RWPE2 (cell line): ENCODE results near the gene PXMP2.

Experiments
- ATAC-seq: fragments of 200-7000 bp; cut with Tn5 transposase; 3 replicates; pipeline ENCODE4 v1.9.1; 2021; ENCODE audit warnings: low read depth
- DNase-seq: peaks from one replicate; pipeline ENCODE4 v3.0.0-alpha.2; 2020; ENCODE audit warnings: low spot score
- H3K27ac ChIP-seq: fragments of 450-650 bp; 2 replicates; pipeline ENCODE4 v1.5.1; 2017; ENCODE audit warnings: mild to moderate bottlenecking; ENCODE audit not compliant: poor library complexity, severe bottlenecking
- H3K27me3 ChIP-seq: fragments of 250-450 bp; sonication (Bioruptor Pico); 2 replicates; pipeline ENCODE4 v1.5.1; 2021; ENCODE audit warnings: mild to moderate bottlenecking, moderate library complexity; ENCODE audit not compliant: insufficient read depth, poor library complexity, severe bottlenecking
- H3K36me3 ChIP-seq: fragments of 250-450 bp; sonication (Bioruptor Pico); 2 replicates; pipeline ENCODE4 v1.5.1; 2020; ENCODE audit warnings: low read depth, mild to moderate bottlenecking, moderate library complexity
- H3K4me1 ChIP-seq: fragments of 250-450 bp; sonication (Bioruptor Pico); 2 replicates; pipeline ENCODE4 v1.5.1; 2021; ENCODE audit warnings: mild to moderate bottlenecking, moderate library complexity; ENCODE audit not compliant: insufficient read depth, poor library complexity, severe bottlenecking
- H3K4me3 ChIP-seq: fragments of 250-450 bp; sonication (Bioruptor Pico); 2 replicates; pipeline ENCODE4 v1.5.1; 2021; ENCODE audit warnings: mild to moderate bottlenecking, moderate library complexity; ENCODE audit not compliant: severe bottlenecking
- H3K9me3 ChIP-seq: fragments of 250-450 bp; sonication (Bioruptor Pico); 2 replicates; pipeline ENCODE4 v1.5.1; 2021; ENCODE audit warnings: mild to moderate bottlenecking, moderate library complexity; ENCODE audit not compliant: severe bottlenecking
- TF ChIP-seq, protein P1 (sequence below): fragments of 450-650 bp; IDR thresholded peaks from one replicate; pipeline ENCODE4 v1.5.1; 2017; ENCODE audit warnings: mild to moderate bottlenecking, moderate library complexity; ENCODE audit not compliant: poor library complexity, severe bottlenecking

Gene PXMP2

DNA sequence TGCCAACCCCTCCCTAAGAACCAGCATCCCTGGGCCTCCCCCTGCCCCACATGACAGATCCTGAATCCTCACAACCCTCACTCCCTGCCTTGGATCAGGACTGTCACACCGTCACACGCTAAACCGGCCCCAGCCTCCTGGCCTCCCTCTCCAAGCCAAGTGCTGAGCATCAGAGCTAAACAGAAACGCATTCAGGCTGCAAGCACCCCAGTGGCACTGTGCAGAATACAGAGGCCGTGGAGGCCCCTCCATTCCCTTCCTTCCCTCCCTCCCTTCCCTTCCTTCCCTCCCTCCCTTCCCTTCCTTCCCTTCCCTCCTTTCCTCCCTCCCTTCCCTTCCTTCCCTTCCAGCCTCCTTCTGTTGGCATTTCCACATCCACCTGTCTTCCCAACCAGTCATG lies 12.8 kb upstream of the PXMP2 start:
- H3K27me3 ChIP-seq, result no peaks in the 10 kb centered on the region
- H3K4me1 ChIP-seq, result no peaks in the 10 kb centered on the region
- ATAC-seq, result no peak
- TF ChIP-seq, protein P1, sequence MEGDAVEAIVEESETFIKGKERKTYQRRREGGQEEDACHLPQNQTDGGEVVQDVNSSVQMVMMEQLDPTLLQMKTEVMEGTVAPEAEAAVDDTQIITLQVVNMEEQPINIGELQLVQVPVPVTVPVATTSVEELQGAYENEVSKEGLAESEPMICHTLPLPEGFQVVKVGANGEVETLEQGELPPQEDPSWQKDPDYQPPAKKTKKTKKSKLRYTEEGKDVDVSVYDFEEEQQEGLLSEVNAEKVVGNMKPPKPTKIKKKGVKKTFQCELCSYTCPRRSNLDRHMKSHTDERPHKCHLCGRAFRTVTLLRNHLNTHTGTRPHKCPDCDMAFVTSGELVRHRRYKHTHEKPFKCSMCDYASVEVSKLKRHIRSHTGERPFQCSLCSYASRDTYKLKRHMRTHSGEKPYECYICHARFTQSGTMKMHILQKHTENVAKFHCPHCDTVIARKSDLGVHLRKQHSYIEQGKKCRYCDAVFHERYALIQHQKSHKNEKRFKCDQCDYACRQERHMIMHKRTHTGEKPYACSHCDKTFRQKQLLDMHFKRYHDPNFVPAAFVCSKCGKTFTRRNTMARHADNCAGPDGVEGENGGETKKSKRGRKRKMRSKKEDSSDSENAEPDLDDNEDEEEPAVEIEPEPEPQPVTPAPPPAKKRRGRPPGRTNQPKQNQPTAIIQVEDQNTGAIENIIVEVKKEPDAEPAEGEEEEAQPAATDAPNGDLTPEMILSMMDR, result no peak
- no peak overlapping the region for H3K27ac ChIP-seq
- no peak overlapping the region for H3K4me3 ChIP-seq
- DNase-seq, result no peak
- H3K36me3 ChIP-seq, result peaks cover 86% of the 10 kb centered on the region
- H3K9me3 ChIP-seq, result no peaks in the 10 kb centered on the region

- TF ChIP-seq, protein P1, result no peak
- Histone ChIP-seq H3K4me3 (no peak overlapping the region), H3K9me3 (no peaks in the 10 kb centered on the region), H3K27ac (no peak overlapping the region), H3K4me1 (no peaks in the 10 kb centered on the region), H3K27me3 (no peaks in the 10 kb centered on the region), H3K36me3 (peaks cover 83% of the 10 kb centered on the region)
- ATAC-seq (no peak), DNase-seq (no peak)
Measured at GRCh38 chr12:132675757-132676432, 11.5 kb upstream of the PXMP2 start.

GRCh38 chr12:132677492-132677891 lies 9.9 kb upstream of the PXMP2 start:
- peaks cover 81% of the 10 kb centered on the region for H3K36me3 ChIP-seq
- DNase-seq, result no peak

GRCh38 chr12:132685400-132685799 lies 2.0 kb upstream of the PXMP2 start:
- peaks cover 23% of the 10 kb centered on the region; the same call in 1 of the 2 replicates for H3K36me3 ChIP-seq
- peaks cover 3% of the 10 kb centered on the region for H3K4me1 ChIP-seq
- no peak overlapping the region for H3K4me3 ChIP-seq

More at GRCh38 chr12:132677492-132677891, 9.9 kb upstream of the PXMP2 start:
- ATAC-seq, result no peak
- H3K9me3 ChIP-seq, result no peaks in the 10 kb centered on the region
- H3K27me3 ChIP-seq, result no peaks in the 10 kb centered on the region
- no peak overlapping the region for H3K27ac ChIP-seq
- H3K4me1 ChIP-seq, result no peaks in the 10 kb centered on the region
- TF ChIP-seq, protein P1, result no peak
- no peak overlapping the region for H3K4me3 ChIP-seq

More at GRCh38 chr12:132685400-132685799, 2.0 kb upstream of the PXMP2 start:
- ATAC-seq (no peak), DNase-seq (no peak)
- TF ChIP-seq, protein P1, result no peak
- H3K27me3 ChIP-seq, result no peaks in the 10 kb centered on the region
- H3K27ac ChIP-seq, result no peak overlapping the region
- no peaks in the 10 kb centered on the region for H3K9me3 ChIP-seq
